MM.1S (cell line): ENCODE measurements around the gene ATP1A2.

ENCODE experiments used
- DNase-seq: peaks from one replicate; pipeline ENCODE4 v3.0.0-alpha.2; 2015
- H2AFZ ChIP-seq: fragments of 300-600 bp; sonication (generic); 2 replicates; pipeline ENCODE4 v1.6.0; 2016; ENCODE audit warnings: antibody characterized with exemption, low read length
- H3F3A ChIP-seq: fragments of 300-600 bp; sonication (generic); 2 replicates; pipeline ENCODE4 v1.6.1; 2016; ENCODE audit warnings: mild to moderate bottlenecking, antibody characterized with exemption, low read length, moderate library complexity, mixed read lengths; ENCODE audit not compliant: insufficient read depth
- H3K27ac ChIP-seq: fragments of 300-600 bp; sonication (generic); 2 replicates; pipeline ENCODE4 v1.5.1; 2016; ENCODE audit warnings: mild to moderate bottlenecking, low read length
- H3K27me3 ChIP-seq: fragments of 300-600 bp; sonication (generic); replicated peaks from 2 replicates; pipeline ENCODE4 v1.6.0; 2016; ENCODE audit warnings: low read length; ENCODE audit not compliant: insufficient read depth
- H3K36me3 ChIP-seq: fragments of 300-600 bp; sonication (generic); replicated peaks from 2 replicates; pipeline ENCODE4 v1.6.1; 2016; ENCODE audit warnings: mild to moderate bottlenecking, low read length, mixed read lengths; ENCODE audit not compliant: insufficient read depth
- H3K4me1 ChIP-seq: fragments of 300-600 bp; sonication (generic); 2 replicates; pipeline ENCODE4 v1.6.1; 2016; ENCODE audit warnings: low read length, mixed read lengths
- H3K4me2 ChIP-seq: fragments of 300-600 bp; sonication (generic); 2 replicates; pipeline ENCODE4 v1.6.0; 2016; ENCODE audit warnings: low read depth, low read length
- H3K4me3 ChIP-seq: fragments of 300-600 bp; sonication (generic); 2 replicates; pipeline ENCODE4 v1.5.1; 2016; ENCODE audit warnings: low read length, mixed read lengths
- H3K79me2 ChIP-seq: fragments of 300-600 bp; sonication (generic); 2 replicates; pipeline ENCODE4 v1.6.1; 2016; ENCODE audit warnings: mixed run types, low read length, mixed read lengths
- H3K9ac ChIP-seq: fragments of 300-600 bp; sonication (generic); 2 replicates; pipeline ENCODE4 v1.6.1; 2016; ENCODE audit warnings: low read length, mixed read lengths
- H3K9me2 ChIP-seq: fragments of 300-600 bp; sonication (generic); replicated peaks from 2 replicates; pipeline ENCODE4 v1.6.1; 2016; ENCODE audit warnings: mild to moderate bottlenecking, low read length, mixed read lengths; ENCODE audit not compliant: insufficient read depth
- H3K9me3 ChIP-seq: fragments of 300-600 bp; sonication (generic); replicated peaks from 2 replicates; pipeline ENCODE4 v1.6.1; 2016; ENCODE audit warnings: mild to moderate bottlenecking, low read length, mixed read lengths; ENCODE audit not compliant: insufficient read depth
- H4K20me1 ChIP-seq: fragments of 300-600 bp; sonication (generic); 2 replicates; pipeline ENCODE4 v1.6.1; 2016; ENCODE audit warnings: mild to moderate bottlenecking, low read length, moderate library complexity, mixed read lengths; ENCODE audit not compliant: insufficient read depth
- EZH2 ChIP-seq: fragments of 300-600 bp; sonication (generic); optimal IDR thresholded peaks from 2 replicates; pipeline ENCODE3; 2017; ENCODE audit warnings: low read depth, mild to moderate bottlenecking, antibody characterized with exemption, low read length, mixed read lengths
- EZH2phosphoT487 ChIP-seq: fragments of 300-600 bp; sonication (generic); IDR thresholded peaks from 2 replicates; pipeline ENCODE4 v1.6.1; 2018; ENCODE audit warnings: antibody characterized with exemption, low read length
- TF ChIP-seq, protein P1 (sequence below): fragments of 300-600 bp; sonication (generic); IDR thresholded peaks from 2 replicates; pipeline ENCODE4 v1.5.1; 2016; ENCODE audit warnings: antibody characterized with exemption, low read length, mixed read lengths

The ATP1A2 gene

DNA sequence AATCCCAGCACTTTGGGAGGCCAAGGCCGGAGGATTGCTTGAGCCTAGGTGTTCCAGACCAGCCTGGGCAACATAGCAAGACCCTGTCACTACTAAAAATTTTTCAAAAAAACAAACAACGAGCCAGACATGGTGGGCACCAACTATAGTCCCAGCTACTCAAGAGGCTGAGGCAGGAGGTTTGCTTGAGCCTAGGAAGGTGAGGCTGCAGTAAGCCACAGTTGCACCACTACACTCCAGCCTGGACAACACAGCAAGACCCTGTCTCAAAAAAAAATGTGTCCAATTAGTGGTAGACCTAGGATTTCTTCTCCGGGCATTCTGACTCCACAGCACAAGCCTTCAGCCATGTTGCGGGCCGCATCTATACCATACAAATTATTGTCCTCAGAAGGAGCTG is 10.4 kb upstream of the ATP1A2 start:
- H3K9me2 ChIP-seq: no peaks in the 10 kb centered on the region
- no peaks in the 10 kb centered on the region for H3F3A ChIP-seq
- TF ChIP-seq EZH2 (no peak), EZH2phosphoT487 (no peak)
- TF ChIP-seq, protein P1, sequence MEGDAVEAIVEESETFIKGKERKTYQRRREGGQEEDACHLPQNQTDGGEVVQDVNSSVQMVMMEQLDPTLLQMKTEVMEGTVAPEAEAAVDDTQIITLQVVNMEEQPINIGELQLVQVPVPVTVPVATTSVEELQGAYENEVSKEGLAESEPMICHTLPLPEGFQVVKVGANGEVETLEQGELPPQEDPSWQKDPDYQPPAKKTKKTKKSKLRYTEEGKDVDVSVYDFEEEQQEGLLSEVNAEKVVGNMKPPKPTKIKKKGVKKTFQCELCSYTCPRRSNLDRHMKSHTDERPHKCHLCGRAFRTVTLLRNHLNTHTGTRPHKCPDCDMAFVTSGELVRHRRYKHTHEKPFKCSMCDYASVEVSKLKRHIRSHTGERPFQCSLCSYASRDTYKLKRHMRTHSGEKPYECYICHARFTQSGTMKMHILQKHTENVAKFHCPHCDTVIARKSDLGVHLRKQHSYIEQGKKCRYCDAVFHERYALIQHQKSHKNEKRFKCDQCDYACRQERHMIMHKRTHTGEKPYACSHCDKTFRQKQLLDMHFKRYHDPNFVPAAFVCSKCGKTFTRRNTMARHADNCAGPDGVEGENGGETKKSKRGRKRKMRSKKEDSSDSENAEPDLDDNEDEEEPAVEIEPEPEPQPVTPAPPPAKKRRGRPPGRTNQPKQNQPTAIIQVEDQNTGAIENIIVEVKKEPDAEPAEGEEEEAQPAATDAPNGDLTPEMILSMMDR: no peak
- no peak overlapping the region for H3K9ac ChIP-seq
- H3K4me2 ChIP-seq: no peak overlapping the region
- no peaks in the 10 kb centered on the region for H4K20me1 ChIP-seq
- no peak overlapping the region for H3K27ac ChIP-seq
- H3K36me3 ChIP-seq: no peaks in the 10 kb centered on the region
- H3K4me1 ChIP-seq: peaks cover 13% of the 10 kb centered on the region
- no peaks in the 10 kb centered on the region for H3K79me2 ChIP-seq
- H3K9me3 ChIP-seq: no peaks in the 10 kb centered on the region
- no peak overlapping the region for H2AFZ ChIP-seq
- DNase-seq: no peak
- H3K4me3 ChIP-seq: no peak overlapping the region
- no peaks in the 10 kb centered on the region for H3K27me3 ChIP-seq

DNA sequence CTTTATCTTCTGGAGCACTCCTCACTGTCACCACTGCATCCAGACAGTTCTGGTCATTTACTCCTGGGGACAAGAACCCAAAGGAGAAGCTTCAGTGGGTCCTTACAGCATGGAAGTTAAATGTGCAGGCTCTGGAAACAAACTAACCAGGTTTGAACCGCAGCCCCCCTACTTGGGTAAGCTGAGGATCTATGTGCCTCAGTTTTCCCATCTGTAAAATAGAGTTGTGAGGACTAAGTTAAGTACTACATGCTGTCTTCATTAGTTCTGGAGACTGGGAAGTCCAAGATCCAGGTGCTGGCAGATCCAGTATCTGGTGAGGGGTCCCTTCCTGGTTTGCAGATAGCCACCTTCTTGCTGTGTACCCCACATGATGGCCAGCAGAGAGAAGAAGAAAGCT is 8.0 kb upstream of the ATP1A2 start:
- Histone ChIP-seq H3K27ac (no peak overlapping the region), H3K9me2 (no peaks in the 10 kb centered on the region), H3K9me3 (no peaks in the 10 kb centered on the region), H2AFZ (no peak overlapping the region), H3K4me3 (no peak overlapping the region), H3F3A (no peaks in the 10 kb centered on the region), H4K20me1 (no peaks in the 10 kb centered on the region), H3K4me2 (no peak overlapping the region), H3K36me3 (no peaks in the 10 kb centered on the region), H3K79me2 (no peaks in the 10 kb centered on the region), H3K27me3 (no peaks in the 10 kb centered on the region), H3K9ac (no peak overlapping the region), H3K4me1 (no peaks in the 10 kb centered on the region)
- no peak for DNase-seq
- TF ChIP-seq EZH2phosphoT487 (no peak), EZH2 (no peak)
- TF ChIP-seq, protein P1: no peak

DNA sequence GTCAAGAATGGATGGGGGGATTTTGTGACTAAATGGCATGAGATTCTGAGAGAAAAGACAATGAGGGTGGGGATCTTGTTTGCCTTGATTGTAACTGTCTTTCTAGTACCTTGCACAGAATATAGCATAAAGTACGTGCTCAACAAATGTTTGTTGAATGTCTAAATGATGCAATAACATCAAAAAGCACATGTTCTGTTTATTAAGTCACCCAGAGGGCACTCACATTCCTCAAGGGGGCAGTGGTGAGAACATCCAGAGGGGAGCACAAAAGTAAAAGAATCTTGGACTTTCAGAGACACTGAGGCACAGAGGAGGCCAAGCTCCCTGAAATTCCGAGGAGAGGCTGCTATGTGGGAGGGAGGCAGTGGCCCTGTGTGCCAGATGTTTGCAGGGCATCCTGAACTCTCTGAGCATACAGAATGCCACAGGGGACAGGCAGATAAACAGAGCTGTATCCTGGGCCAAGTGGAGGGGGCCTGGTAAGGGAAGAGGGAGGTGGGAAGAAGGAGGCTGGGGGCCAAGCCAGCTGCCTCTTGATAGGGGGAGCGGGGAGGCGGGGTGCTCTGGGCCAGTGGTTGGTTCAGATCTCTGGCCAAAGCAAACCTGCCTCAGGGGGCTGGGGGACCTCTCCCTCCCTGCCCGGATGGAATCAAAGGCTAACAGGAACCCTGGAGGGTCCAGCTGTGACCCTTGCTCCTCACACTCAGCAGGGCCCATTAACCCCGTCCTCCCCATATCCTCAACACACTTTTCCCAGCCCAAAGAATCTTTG is 6.5 kb upstream of the ATP1A2 start:
- no peaks in the 10 kb centered on the region for H3K9me3 ChIP-seq
- H4K20me1 ChIP-seq: no peaks in the 10 kb centered on the region
- no peak overlapping the region for H3K4me2 ChIP-seq
- H3F3A ChIP-seq: no peaks in the 10 kb centered on the region
- no peaks in the 10 kb centered on the region for H3K79me2 ChIP-seq
- H3K27me3 ChIP-seq: no peaks in the 10 kb centered on the region
- H3K9ac ChIP-seq: no peak overlapping the region
- no peaks in the 10 kb centered on the region for H3K4me1 ChIP-seq
- peak overlapping the region; percentile 41 for H2AFZ ChIP-seq
- H3K36me3 ChIP-seq: no peaks in the 10 kb centered on the region
- DNase-seq: peak; percentile 71
- no peaks in the 10 kb centered on the region for H3K9me2 ChIP-seq
- no peak overlapping the region for H3K4me3 ChIP-seq
- H3K27ac ChIP-seq: no peak overlapping the region
- TF ChIP-seq EZH2 (no peak), EZH2phosphoT487 (no peak)
- TF ChIP-seq, protein P1: peak; percentile 81
